Loucy (cell line): ENCODE measurements around the gene GRAMD2A.
A peak's percentile ranks its signal among the peaks of the same experiment; 100 is the strongest.

ENCODE experiments used
- H2AFZ ChIP-seq: fragments of 200-600 bp; sonication (generic); 2 replicates; pipeline ENCODE4 v1.6.0; 2016; ENCODE audit warnings: antibody characterized with exemption, mild to moderate bottlenecking, low read length, moderate library complexity
- H3F3A ChIP-seq: fragments of 200-600 bp; 2 replicates; pipeline ENCODE4 v1.6.0; 2016; ENCODE audit warnings: antibody characterized with exemption, low read depth, mild to moderate bottlenecking
- H3K27me3 ChIP-seq: fragments of 200-600 bp; sonication (generic); 2 replicates; pipeline ENCODE4 v1.6.1; 2014; ENCODE audit warnings: low read length, mild to moderate bottlenecking; ENCODE audit not compliant: insufficient read depth, poor library complexity, severe bottlenecking
- H3K36me3 ChIP-seq: fragments of 200-600 bp; sonication (generic); 2 replicates; pipeline ENCODE4 v1.6.1; 2016; ENCODE audit warnings: low read length; ENCODE audit not compliant: insufficient read depth
- H3K4me1 ChIP-seq: fragments of 200-600 bp; sonication (generic); 2 replicates; pipeline ENCODE4 v1.5.1; 2014; ENCODE audit warnings: low read length, mild to moderate bottlenecking; ENCODE audit not compliant: insufficient read depth, poor library complexity, severe bottlenecking
- H3K4me2 ChIP-seq: fragments of 200-600 bp; sonication (generic); 2 replicates; pipeline ENCODE4 v1.6.0; 2014; ENCODE audit warnings: antibody characterized with exemption, low read length, low read depth, mild to moderate bottlenecking; ENCODE audit not compliant: poor library complexity, severe bottlenecking
- H3K4me3 ChIP-seq: fragments of 200-600 bp; sonication (generic); 2 replicates; pipeline ENCODE4 v1.5.1; 2014; ENCODE audit warnings: low read length, mild to moderate bottlenecking, mixed read lengths; ENCODE audit not compliant: poor library complexity, severe bottlenecking
- H3K79me2 ChIP-seq: fragments of 200-600 bp; sonication (generic); 2 replicates; pipeline ENCODE4 v1.6.1; 2014; ENCODE audit warnings: low read length; ENCODE audit not compliant: insufficient read depth
- H3K9ac ChIP-seq: fragments of 200-600 bp; sonication (generic); 2 replicates; pipeline ENCODE4 v1.6.0; 2014; ENCODE audit warnings: mild to moderate bottlenecking, low read depth, low read length, moderate library complexity; ENCODE audit not compliant: poor library complexity, severe bottlenecking
- H3K9me2 ChIP-seq: fragments of 200-600 bp; sonication (generic); replicated peaks from 2 replicates; pipeline ENCODE4 v1.6.1; 2016; ENCODE audit warnings: low read depth, low read length, mixed read lengths
- H3K9me3 ChIP-seq: fragments of 200-600 bp; sonication (generic); 2 replicates; pipeline ENCODE4 v1.6.1; 2014; ENCODE audit warnings: mild to moderate bottlenecking, antibody characterized with exemption, low read length, low read depth; ENCODE audit not compliant: insufficient read depth
- H4K20me1 ChIP-seq: fragments of 200-600 bp; sonication (generic); 2 replicates; pipeline ENCODE4 v1.6.0; 2014; ENCODE audit warnings: antibody characterized with exemption, low read length, mild to moderate bottlenecking; ENCODE audit not compliant: insufficient read depth, poor library complexity, severe bottlenecking
- CTCF ChIP-seq: fragments of 200-600 bp; sonication (generic); conservative IDR thresholded peaks from 2 replicates; pipeline ENCODE4 v1.5.1; 2014; ENCODE audit warnings: mild to moderate bottlenecking, antibody characterized with exemption, low read length
- EZH2phosphoT487 ChIP-seq: fragments of 200-600 bp; IDR thresholded peaks from 2 replicates; pipeline ENCODE4 v1.6.1; 2018; ENCODE audit warnings: antibody characterized with exemption, mild to moderate bottlenecking, moderate library complexity, borderline replicate concordance

GRAMD2A gene

GRCh38 chr15:72112116-72112515 lies 85.5 kb downstream of the GRAMD2A start:
- Histone ChIP-seq H3F3A (no peaks in the 10 kb centered on the region), H4K20me1 (peaks cover 41% of the 10 kb centered on the region)

GRCh38 chr15:72110355-72110754 lies 87.2 kb downstream of the GRAMD2A start:
- H3K27me3 ChIP-seq, result no peaks in the 10 kb centered on the region
- H3F3A ChIP-seq, result no peaks in the 10 kb centered on the region
- no peak overlapping the region for H3K4me2 ChIP-seq
- peaks cover 90% of the 10 kb centered on the region for H3K79me2 ChIP-seq
- H4K20me1 ChIP-seq, result peaks cover 31% of the 10 kb centered on the region
- no peak overlapping the region for H3K9ac ChIP-seq
- H3K9me3 ChIP-seq, result no peaks in the 10 kb centered on the region
- H3K9me2 ChIP-seq, result no peaks in the 10 kb centered on the region
- H3K36me3 ChIP-seq, result no peaks in the 10 kb centered on the region
- H3K4me3 ChIP-seq, result no peak overlapping the region
- TF ChIP-seq CTCF (no peak), EZH2phosphoT487 (no peak)
- peaks cover 32% of the 10 kb centered on the region for H3K4me1 ChIP-seq
- H2AFZ ChIP-seq, result no peak overlapping the region

More at GRCh38 chr15:72112116-72112515, 85.5 kb downstream of the GRAMD2A start:
- Histone ChIP-seq H3K9ac (peak overlapping the region; percentile 68), H3K36me3 (no peaks in the 10 kb centered on the region), H3K27me3 (no peaks in the 10 kb centered on the region), H3K4me2 (peak overlapping the region; percentile 83), H3K79me2 (peaks cover 90% of the 10 kb centered on the region), H2AFZ (no peak overlapping the region), H3K4me1 (peaks cover 47% of the 10 kb centered on the region), H3K4me3 (peak overlapping the region; percentile 96), H3K9me2 (no peaks in the 10 kb centered on the region), H3K9me3 (no peaks in the 10 kb centered on the region)
- TF ChIP-seq CTCF (no peak), EZH2phosphoT487 (no peak)
